GM23338 (cell line): Measurements from ENCODE around the gene MPO. TPM values are rescaled to one million over a fixed set of nuclear protein-coding genes. Genes with fewer than 3 reads are reported as not detected.

Experiments used
- ATAC-seq: fragments of 200-7000 bp; cut with Tn5 transposase; 3 replicates; pipeline ENCODE4 v1.9.1; 2020
- DNase-seq: peaks from one replicate; pipeline ENCODE4 v3.0.0-alpha.2; 2015; ENCODE audit warnings: low spot score
- H2AFZ ChIP-seq: fragments of 200-600 bp; sonication (generic); 2 replicates; pipeline ENCODE4 v1.8.0; 2016; ENCODE audit warnings: antibody characterized with exemption, mild to moderate bottlenecking, moderate library complexity
- H3F3A ChIP-seq: fragments of 200-600 bp; sonication (generic); replicated peaks from 2 replicates; pipeline ENCODE4 v1.8.0; 2017; ENCODE audit warnings: antibody characterized with exemption, mixed run types, low read depth
- H3K27ac ChIP-seq: fragments of 200-600 bp; sonication (generic); 2 replicates; pipeline ENCODE4 v1.6.1; 2016; ENCODE audit warnings: low read depth
- H3K27me3 ChIP-seq: fragments of 200-600 bp; sonication (generic); 2 replicates; pipeline ENCODE4 v1.8.0; 2016; ENCODE audit warnings: mild to moderate bottlenecking, mixed run types, moderate library complexity; ENCODE audit not compliant: insufficient read depth
- H3K36me3 ChIP-seq: fragments of 200-600 bp; sonication (generic); 2 replicates; pipeline ENCODE4 v1.8.0; 2016; ENCODE audit warnings: mild to moderate bottlenecking; ENCODE audit not compliant: insufficient read depth
- H3K4me1 ChIP-seq: fragments of 200-600 bp; sonication (generic); 2 replicates; pipeline ENCODE4 v1.8.0; 2016; ENCODE audit warnings: mild to moderate bottlenecking, moderate library complexity; ENCODE audit not compliant: insufficient read depth
- H3K4me2 ChIP-seq: fragments of 200-600 bp; sonication (generic); 2 replicates; pipeline ENCODE4 v1.7.1; 2017; ENCODE audit warnings: mixed run types
- H3K4me3 ChIP-seq: fragments of 200-600 bp; sonication (generic); 2 replicates; pipeline ENCODE4 v1.6.1; 2016; ENCODE audit warnings: mixed run types
- H3K79me2 ChIP-seq: fragments of 200-600 bp; sonication (generic); replicated peaks from 2 replicates; pipeline ENCODE4 v1.8.0; 2017; ENCODE audit warnings: mild to moderate bottlenecking; ENCODE audit not compliant: insufficient read depth
- H3K9me2 ChIP-seq: fragments of 200-600 bp; sonication (generic); 2 replicates; pipeline ENCODE4 v1.8.0; 2017; ENCODE audit not compliant: insufficient read depth
- H4K20me1 ChIP-seq: fragments of 200-600 bp; sonication (generic); replicated peaks from 2 replicates; pipeline ENCODE4 v1.8.0; 2017; ENCODE audit warnings: mild to moderate bottlenecking; ENCODE audit not compliant: insufficient read depth
- H3K27ac Mint-ChIP-seq: 2 replicates; pipeline ENCODE4 v1.8.0; 2020; ENCODE audit warnings: inconsistent platforms, mild to moderate bottlenecking, moderate library complexity, mixed read lengths
- H3K27me3 Mint-ChIP-seq: 3 replicates; pipeline ENCODE4 v1.8.0; 2022; ENCODE audit warnings: low read depth, mild to moderate bottlenecking, moderate library complexity, mixed read lengths, inconsistent platforms; ENCODE audit not compliant: insufficient read depth, poor library complexity
- H3K36me3 Mint-ChIP-seq: 3 replicates; pipeline ENCODE4 v1.8.0; 2021; ENCODE audit warnings: low read depth, mild to moderate bottlenecking, inconsistent platforms, moderate library complexity, mixed read lengths
- H3K4me1 Mint-ChIP-seq: 3 replicates; pipeline ENCODE4 v1.8.0; 2020; ENCODE audit warnings: mild to moderate bottlenecking, inconsistent platforms, mixed read lengths
- H3K4me3 Mint-ChIP-seq: 3 replicates; pipeline ENCODE4 v1.8.0; 2021; ENCODE audit warnings: moderate library complexity, mild to moderate bottlenecking, inconsistent platforms, mixed read lengths
- H3K9me3 Mint-ChIP-seq: 3 replicates; pipeline ENCODE4 v1.8.0; 2020; ENCODE audit warnings: moderate library complexity, mild to moderate bottlenecking, inconsistent platforms, mixed read lengths
- CREB1 ChIP-seq: fragments of 250-450 bp; sonication (Bioruptor Pico); IDR thresholded peaks from 2 replicates; pipeline ENCODE4 v1.5.0; 2020; ENCODE audit warnings: low read depth, mild to moderate bottlenecking, moderate library complexity
- ETS1 ChIP-seq: IDR thresholded peaks from 2 replicates; pipeline ENCODE4 v1.6.1; 2016; ENCODE audit warnings: antibody characterized with exemption
- EZH2phosphoT487 ChIP-seq: fragments of 200-600 bp; sonication (generic); IDR thresholded peaks from one replicate; pipeline ENCODE4 v1.8.1; 2018; ENCODE audit warnings: antibody characterized with exemption; ENCODE audit not compliant: unreplicated experiment
- REST ChIP-seq: IDR thresholded peaks from one replicate; pipeline ENCODE4 v1.6.1; 2018; ENCODE audit warnings: antibody characterized with exemption; ENCODE audit not compliant: unreplicated experiment
- STAT1 ChIP-seq: IDR thresholded peaks from one replicate; pipeline ENCODE4 v1.6.1; 2016; ENCODE audit warnings: antibody characterized with exemption; ENCODE audit not compliant: unreplicated experiment
- ZNF331 ChIP-seq: fragments of 250-450 bp; sonication (Bioruptor Pico); IDR thresholded peaks from 2 replicates; pipeline ENCODE4 v1.5.0; 2020; ENCODE audit warnings: low read depth, mild to moderate bottlenecking, moderate library complexity
- polyA plus RNA-seq: library from polyadenylated mRNA; unstranded; fragments of >200 nt; fragmentation: Nextera tagmentation; extraction: Ambion mirVana; gene quantifications from 2 replicates; pipeline ENCODE4 v1.2.1, GENCODE V29; 2016
- total RNA-seq: library from RNA; depleted of rRNA; stranded (reverse); fragments of >200 nt; shearing (Covaris generic); gene quantifications from 2 replicates; pipeline ENCODE4 v1.2.3, GENCODE V29; 2014
- TF ChIP-seq, protein P1 (sequence below), 2 experiments: fragments of 200-600 bp in 1 of 2; sonication (generic) in 1 of 2; conservative IDR thresholded peaks; 2 replicates each; pipeline versions ENCODE4 v1.5.1 to v1.6.1; 2016 to 2017; ENCODE audit warnings: antibody characterized with exemption in 2 of 2, low read depth in 2 of 2, mild to moderate bottlenecking in 2 of 2, moderate library complexity in 1 of 2

The MPO gene
- total and polyA plus RNA-seq, 2 experiments from 2014 or later = 0.08 TPM; not detected in 1

- Histone ChIP-seq H4K20me1 (no peaks in the 10 kb centered on the region), H3F3A (no peaks in the 10 kb centered on the region), H2AFZ (peak overlapping the region; percentile 97), H3K4me2 (no peak overlapping the region), H3K4me3 (no peak overlapping the region), H3K4me1 (peaks cover 13% of the 10 kb centered on the region), H3K27me3 (no peaks in the 10 kb centered on the region), H3K36me3 (no peaks in the 10 kb centered on the region), H3K9me2 (no peaks in the 10 kb centered on the region), H3K79me2 (no peaks in the 10 kb centered on the region), H3K27ac (no peak overlapping the region)
- no peak for TF ChIP-seq STAT1
- no peak for TF ChIP-seq REST
- Mint-ChIP-seq H3K27me3 (peaks cover 5% of the 10 kb centered on the region), H3K4me3 (no peak overlapping the region), H3K27ac (no peak overlapping the region), H3K4me1 (peaks cover 33% of the 10 kb centered on the region), H3K9me3 (no peaks in the 10 kb centered on the region), H3K36me3 (no peaks in the 10 kb centered on the region)
- DNase-seq = no peak
- no peak for ATAC-seq
Measured at GRCh38 chr17:58304750-58305486, 24.2 kb upstream of the MPO start.

DNA sequence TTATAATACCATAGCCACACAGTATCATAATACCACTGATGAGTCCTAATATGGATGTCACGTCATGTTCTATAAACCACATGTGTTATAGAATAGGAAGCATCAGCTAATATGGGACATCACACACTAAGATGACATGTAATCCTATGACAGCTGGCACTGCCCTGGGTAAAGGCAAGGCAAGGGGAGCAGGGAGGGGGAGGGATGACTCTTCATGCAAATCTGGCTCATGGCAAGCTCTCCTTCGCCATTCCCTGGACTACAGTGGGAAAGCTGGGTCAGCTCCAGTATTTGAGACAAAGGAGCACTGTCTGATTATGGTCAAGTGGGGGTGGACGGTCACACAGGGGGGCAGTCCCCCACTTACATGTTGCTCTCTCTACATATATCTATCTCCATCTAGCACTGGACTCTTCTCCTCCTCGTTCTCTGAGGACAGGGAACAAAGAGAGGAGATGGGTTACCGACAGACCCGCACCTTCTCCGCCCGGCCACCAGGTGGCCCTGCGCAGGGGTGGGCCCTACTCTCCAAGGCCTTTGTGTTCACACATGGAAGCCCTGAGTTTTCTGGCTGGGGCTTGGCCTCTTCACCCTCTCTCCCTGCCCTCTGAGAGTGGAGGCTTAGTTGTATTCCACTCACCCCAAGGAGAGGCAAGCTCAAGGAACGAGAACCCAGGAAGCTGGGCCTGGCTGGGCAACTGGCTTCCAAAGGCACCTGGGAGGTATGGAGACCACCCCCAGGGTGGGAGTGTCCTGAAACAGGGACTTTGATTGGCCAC, 23.4 kb upstream of the MPO start:
- no peak overlapping the region; the same call in 1 of the 2 replicates for H3K27ac Mint-ChIP-seq
- no peaks in the 10 kb centered on the region for H3K9me3 Mint-ChIP-seq
- no peaks in the 10 kb centered on the region for H3F3A ChIP-seq
- no peaks in the 10 kb centered on the region for H3K79me2 ChIP-seq
- no peak overlapping the region for H3K27ac ChIP-seq
- H3K27me3 Mint-ChIP-seq = peaks cover 7% of the 10 kb centered on the region
- no peak overlapping the region for H3K4me3 Mint-ChIP-seq
- H3K9me2 ChIP-seq = no peaks in the 10 kb centered on the region
- DNase-seq = peak; percentile 82
- peak; percentile 75 for ATAC-seq
- no peaks in the 10 kb centered on the region for H4K20me1 ChIP-seq
- H3K27me3 ChIP-seq = no peaks in the 10 kb centered on the region
- no peak overlapping the region for H3K4me2 ChIP-seq
- peaks cover 13% of the 10 kb centered on the region for H3K4me1 ChIP-seq
- H3K4me1 Mint-ChIP-seq = peaks cover 31% of the 10 kb centered on the region
- H3K4me3 ChIP-seq = no peak overlapping the region
- H2AFZ ChIP-seq = peak overlapping the region; percentile 97
- no peaks in the 10 kb centered on the region for H3K36me3 Mint-ChIP-seq
- H3K36me3 ChIP-seq = no peaks in the 10 kb centered on the region
- TF ChIP-seq ZNF331 (CRISPR knock-in tag) (no peak), EZH2phosphoT487 (no peak), STAT1 (no peak), ETS1 (no peak), CREB1 (CRISPR knock-in tag) (no peak)
- TF ChIP-seq, protein P1, sequence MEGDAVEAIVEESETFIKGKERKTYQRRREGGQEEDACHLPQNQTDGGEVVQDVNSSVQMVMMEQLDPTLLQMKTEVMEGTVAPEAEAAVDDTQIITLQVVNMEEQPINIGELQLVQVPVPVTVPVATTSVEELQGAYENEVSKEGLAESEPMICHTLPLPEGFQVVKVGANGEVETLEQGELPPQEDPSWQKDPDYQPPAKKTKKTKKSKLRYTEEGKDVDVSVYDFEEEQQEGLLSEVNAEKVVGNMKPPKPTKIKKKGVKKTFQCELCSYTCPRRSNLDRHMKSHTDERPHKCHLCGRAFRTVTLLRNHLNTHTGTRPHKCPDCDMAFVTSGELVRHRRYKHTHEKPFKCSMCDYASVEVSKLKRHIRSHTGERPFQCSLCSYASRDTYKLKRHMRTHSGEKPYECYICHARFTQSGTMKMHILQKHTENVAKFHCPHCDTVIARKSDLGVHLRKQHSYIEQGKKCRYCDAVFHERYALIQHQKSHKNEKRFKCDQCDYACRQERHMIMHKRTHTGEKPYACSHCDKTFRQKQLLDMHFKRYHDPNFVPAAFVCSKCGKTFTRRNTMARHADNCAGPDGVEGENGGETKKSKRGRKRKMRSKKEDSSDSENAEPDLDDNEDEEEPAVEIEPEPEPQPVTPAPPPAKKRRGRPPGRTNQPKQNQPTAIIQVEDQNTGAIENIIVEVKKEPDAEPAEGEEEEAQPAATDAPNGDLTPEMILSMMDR (conservative IDR thresholded peaks at IDR 0.05; ENCODE audit: low read depth in 2 of 2) = peak; percentile 87 to 88
